ENCODE data around the gene HNMT.

Gene HNMT

GRCh38 chr2:138023976-138024375, 59.7 kb downstream of the HNMT start:
- DNase-seq (ENCODE audit: low read depth, low spot score), result no peak
- no peak overlapping the region for H3K27ac ChIP-seq (ENCODE audit: low read length)
- WGBS (ENCODE audit: insufficient coverage, insufficient read length), result no CpG with 5 or more reads among the region's 2 CpGs
- H3K27me3 ChIP-seq (ENCODE audit: control insufficient read depth, insufficient read depth, low read length), result no peaks in the 10 kb centered on the region
- no peak overlapping the region for H3K4me3 ChIP-seq (ENCODE audit: low read length)
- no peaks in the 10 kb centered on the region for H3K4me1 ChIP-seq (ENCODE audit: control insufficient read depth, insufficient read depth, low read length)
- no peaks in the 10 kb centered on the region for H3K9me3 ChIP-seq (ENCODE audit: control insufficient read depth, insufficient read depth, low read length)
- no peaks in the 10 kb centered on the region for H3K36me3 ChIP-seq (ENCODE audit: control insufficient read depth, insufficient read depth, low read length)

- no peaks in the 10 kb centered on the region for H3K27me3 ChIP-seq (ENCODE audit: control insufficient read depth, insufficient read depth, low read length)
- no peaks in the 10 kb centered on the region; the same call in 1 of the 2 replicates for H3K4me1 ChIP-seq (ENCODE audit: control insufficient read depth, insufficient read depth, low read length)
- WGBS (ENCODE audit: insufficient coverage, insufficient read length), result no CpG with 5 or more reads among the region's 6 CpGs
- no peaks in the 10 kb centered on the region for H3K36me3 ChIP-seq (ENCODE audit: control insufficient read depth, insufficient read depth, low read length)
- H3K9me3 ChIP-seq (ENCODE audit: control insufficient read depth, insufficient read depth, low read length), result no peaks in the 10 kb centered on the region
- no peak overlapping the region for H3K4me3 ChIP-seq (ENCODE audit: low read length)
- no peak overlapping the region for H3K27ac ChIP-seq (ENCODE audit: low read length)
- no peak for DNase-seq (ENCODE audit: low read depth, low spot score)
Observed at GRCh38 chr2:138026111-138027020, 62.1 kb downstream of the HNMT start.

GRCh38 chr2:138028538-138028937, 64.3 kb downstream of the HNMT start:
- no CpG with 5 or more reads among the region's 2 CpGs for WGBS (ENCODE audit: insufficient coverage, insufficient read length)
- H3K4me3 ChIP-seq (ENCODE audit: low read length), result no peak overlapping the region
- H3K36me3 ChIP-seq (ENCODE audit: control insufficient read depth, insufficient read depth, low read length), result no peaks in the 10 kb centered on the region
- H3K27ac ChIP-seq (ENCODE audit: low read length), result no peak overlapping the region
- no peaks in the 10 kb centered on the region for H3K9me3 ChIP-seq (ENCODE audit: control insufficient read depth, insufficient read depth, low read length)
- no peaks in the 10 kb centered on the region for H3K27me3 ChIP-seq (ENCODE audit: control insufficient read depth, insufficient read depth, low read length)
- H3K4me1 ChIP-seq (ENCODE audit: control insufficient read depth, insufficient read depth, low read length), result no peaks in the 10 kb centered on the region; the same call in 1 of the 2 replicates
- DNase-seq (ENCODE audit: low read depth, low spot score), result no peak

GRCh38 chr2:138029276-138029675, 65.0 kb downstream of the HNMT start:
- no peaks in the 10 kb centered on the region for H3K9me3 ChIP-seq (ENCODE audit: control insufficient read depth, insufficient read depth, low read length)
- H3K4me1 ChIP-seq (ENCODE audit: control insufficient read depth, insufficient read depth, low read length), result no peaks in the 10 kb centered on the region; the same call in 1 of the 2 replicates
- H3K27me3 ChIP-seq (ENCODE audit: control insufficient read depth, insufficient read depth, low read length), result no peaks in the 10 kb centered on the region
- H3K27ac ChIP-seq (ENCODE audit: low read length), result no peak overlapping the region
- H3K4me3 ChIP-seq (ENCODE audit: low read length), result no peak overlapping the region
- H3K36me3 ChIP-seq (ENCODE audit: control insufficient read depth, insufficient read depth, low read length), result no peaks in the 10 kb centered on the region
- DNase-seq (ENCODE audit: low read depth, low spot score), result no peak

- no peak for DNase-seq (ENCODE audit: low read depth, low spot score)
- Histone ChIP-seq H3K4me1 (ENCODE audit: control insufficient read depth, insufficient read depth, low read length) (no peaks in the 10 kb centered on the region; the same call in 1 of the 2 replicates), H3K27me3 (ENCODE audit: control insufficient read depth, insufficient read depth, low read length) (no peaks in the 10 kb centered on the region), H3K36me3 (ENCODE audit: control insufficient read depth, insufficient read depth, low read length) (no peaks in the 10 kb centered on the region), H3K4me3 (ENCODE audit: low read length) (no peak overlapping the region), H3K9me3 (ENCODE audit: control insufficient read depth, insufficient read depth, low read length) (no peaks in the 10 kb centered on the region), H3K27ac (ENCODE audit: low read length) (no peak overlapping the region)
- no CpG with 5 or more reads among the region's 3 CpGs for WGBS (ENCODE audit: insufficient coverage, insufficient read length)
Observed at GRCh38 chr2:138030459-138030858, 66.2 kb downstream of the HNMT start.

- WGBS (ENCODE audit: insufficient coverage, insufficient read length), result no CpG with 5 or more reads among the region's 2 CpGs
- H3K4me3 ChIP-seq (ENCODE audit: low read length), result no peak overlapping the region
- no peaks in the 10 kb centered on the region for H3K27me3 ChIP-seq (ENCODE audit: control insufficient read depth, insufficient read depth, low read length)
- no peak for DNase-seq (ENCODE audit: low read depth, low spot score)
- no peaks in the 10 kb centered on the region for H3K36me3 ChIP-seq (ENCODE audit: control insufficient read depth, insufficient read depth, low read length)
- no peaks in the 10 kb centered on the region for H3K9me3 ChIP-seq (ENCODE audit: control insufficient read depth, insufficient read depth, low read length)
- no peak overlapping the region for H3K27ac ChIP-seq (ENCODE audit: low read length)
- no peaks in the 10 kb centered on the region; the same call in 1 of the 2 replicates for H3K4me1 ChIP-seq (ENCODE audit: control insufficient read depth, insufficient read depth, low read length)
Observed at GRCh38 chr2:138032334-138032733, 68.1 kb downstream of the HNMT start.

GRCh38 chr2:138034536-138034935, 70.3 kb downstream of the HNMT start:
- Histone ChIP-seq H3K27ac (ENCODE audit: low read length) (no peak overlapping the region), H3K4me3 (ENCODE audit: low read length) (no peak overlapping the region), H3K36me3 (ENCODE audit: control insufficient read depth, insufficient read depth, low read length) (no peaks in the 10 kb centered on the region), H3K4me1 (ENCODE audit: control insufficient read depth, insufficient read depth, low read length) (no peaks in the 10 kb centered on the region; the same call in 1 of the 2 replicates), H3K9me3 (ENCODE audit: control insufficient read depth, insufficient read depth, low read length) (no peaks in the 10 kb centered on the region), H3K27me3 (ENCODE audit: control insufficient read depth, insufficient read depth, low read length) (no peaks in the 10 kb centered on the region)
- no CpG with 5 or more reads among the region's 3 CpGs for WGBS (ENCODE audit: insufficient coverage, insufficient read length)
- DNase-seq (ENCODE audit: low read depth, low spot score), result no peak

- no peak overlapping the region for H3K27ac ChIP-seq (ENCODE audit: low read length)
Observed at GRCh38 chr2:138035608-138036217, 71.4 kb downstream of the HNMT start.

GRCh38 chr2:138036522-138036921, 72.2 kb downstream of the HNMT start:
- Histone ChIP-seq H3K27me3 (ENCODE audit: control insufficient read depth, insufficient read depth, low read length) (no peaks in the 10 kb centered on the region), H3K27ac (ENCODE audit: low read length) (no peak overlapping the region), H3K36me3 (ENCODE audit: control insufficient read depth, insufficient read depth, low read length) (no peaks in the 10 kb centered on the region), H3K4me3 (ENCODE audit: low read length) (no peak overlapping the region), H3K9me3 (ENCODE audit: control insufficient read depth, insufficient read depth, low read length) (no peaks in the 10 kb centered on the region), H3K4me1 (ENCODE audit: control insufficient read depth, insufficient read depth, low read length) (no peaks in the 10 kb centered on the region)
- no peak for DNase-seq (ENCODE audit: low read depth, low spot score)
- no CpG with 5 or more reads among the region's 5 CpGs for WGBS (ENCODE audit: insufficient coverage, insufficient read length)

More at GRCh38 chr2:138035608-138036217, 71.4 kb downstream of the HNMT start:
- no peak overlapping the region for H3K4me3 ChIP-seq (ENCODE audit: low read length)
- no peak for DNase-seq (ENCODE audit: low read depth, low spot score)
- H3K27me3 ChIP-seq (ENCODE audit: control insufficient read depth, insufficient read depth, low read length), result no peaks in the 10 kb centered on the region
- WGBS (ENCODE audit: insufficient coverage, insufficient read length), result no CpG with 5 or more reads among the region's 4 CpGs
- no peaks in the 10 kb centered on the region for H3K36me3 ChIP-seq (ENCODE audit: control insufficient read depth, insufficient read depth, low read length)
- H3K4me1 ChIP-seq (ENCODE audit: control insufficient read depth, insufficient read depth, low read length), result no peaks in the 10 kb centered on the region
- no peaks in the 10 kb centered on the region for H3K9me3 ChIP-seq (ENCODE audit: control insufficient read depth, insufficient read depth, low read length)

GRCh38 chr2:138037090-138037489, 72.8 kb downstream of the HNMT start:
- DNase-seq (ENCODE audit: low read depth, low spot score), result no peak
- no CpG with 5 or more reads among the region's 2 CpGs for WGBS (ENCODE audit: insufficient coverage, insufficient read length)
- H3K36me3 ChIP-seq (ENCODE audit: control insufficient read depth, insufficient read depth, low read length), result no peaks in the 10 kb centered on the region
- no peaks in the 10 kb centered on the region for H3K27me3 ChIP-seq (ENCODE audit: control insufficient read depth, insufficient read depth, low read length)
- H3K4me3 ChIP-seq (ENCODE audit: low read length), result no peak overlapping the region
- no peaks in the 10 kb centered on the region for H3K4me1 ChIP-seq (ENCODE audit: control insufficient read depth, insufficient read depth, low read length)
- H3K27ac ChIP-seq (ENCODE audit: low read length), result no peak overlapping the region
- no peaks in the 10 kb centered on the region for H3K9me3 ChIP-seq (ENCODE audit: control insufficient read depth, insufficient read depth, low read length)

Data from iPS DF 6.9 (cell line).